Activated CD8-positive, alpha-beta T cell treated with anti-CD3 and anti-CD28 coated beads, Interleukin-2, amount 10 ng/mL, durations not matched to agents 7 days and 5 days (primary cell): Measurements from ENCODE around the gene SPSB4. TPM values are rescaled to one million over a fixed set of nuclear protein-coding genes. Genes with fewer than 3 reads are reported as not detected.

Experiments
- ATAC-seq: fragments of 150-1000 bp; cut with Tn5 transposase; one replicate; pipeline ENCODE4 v1.10.0; 2021; ENCODE audit warnings: moderate library complexity
- CTCF ChIA-PET: fragments of 350-600 bp; sonication (Branson Sonifier 250); formaldehyde crosslinking; loops from one replicate; lab custom pipeline; 2021; ENCODE audit warnings: antibody characterized with exemption; lab: Charles Lee
- POLR2A ChIA-PET: fragments of 350-600 bp; sonication (Branson Sonifier 250); formaldehyde crosslinking; loops from one replicate; lab custom pipeline; 2021; ENCODE audit warnings: antibody characterized with exemption; lab: Charles Lee
- DNase-seq: peaks from one replicate; pipeline ENCODE4 v3.0.0-alpha.2; 2020
- H3K27ac Mint-ChIP-seq: one replicate; pipeline ENCODE4 v1.8.0; 2021; ENCODE audit warnings: mild to moderate bottlenecking, mixed read lengths
- H3K27me3 Mint-ChIP-seq: one replicate; pipeline ENCODE4 v1.8.0; 2021; ENCODE audit warnings: low read depth, mixed read lengths
- H3K36me3 Mint-ChIP-seq: one replicate; pipeline ENCODE4 v1.8.0; 2021; ENCODE audit warnings: low read depth, mixed read lengths
- H3K4me1 Mint-ChIP-seq: one replicate; pipeline ENCODE4 v1.8.0; 2021; ENCODE audit warnings: low read depth, mixed read lengths
- H3K4me3 Mint-ChIP-seq: one replicate; pipeline ENCODE4 v1.8.0; 2021; ENCODE audit warnings: mild to moderate bottlenecking, mixed read lengths
- H3K9me3 Mint-ChIP-seq: one replicate; pipeline ENCODE4 v1.8.0; 2022; ENCODE audit warnings: mixed read lengths; ENCODE audit not compliant: insufficient read depth
- total RNA-seq, 2 experiments: library from RNA; stranded (reverse); gene quantifications; one replicate each; pipeline ENCODE4 v1.2.3, GENCODE V29; 2021

SPSB4 gene
- total RNA-seq, 2 experiments from 2014 or later: not detected

- ChIA-PET POLR2A (interaction anchor here (0.6 kb wide), 1 partner anchor 129 kb away, joined by 3 read pairs; no protein-coding TSS in a partner anchor), CTCF (interaction anchor here (0.7 kb wide), 1 partner anchor 112 kb away, joined by 3 read pairs; no protein-coding TSS in a partner anchor)
These were observed 75.7 kb downstream of the SPSB4 start for GRCh38 chr3:141126661-141127343.

DNA sequence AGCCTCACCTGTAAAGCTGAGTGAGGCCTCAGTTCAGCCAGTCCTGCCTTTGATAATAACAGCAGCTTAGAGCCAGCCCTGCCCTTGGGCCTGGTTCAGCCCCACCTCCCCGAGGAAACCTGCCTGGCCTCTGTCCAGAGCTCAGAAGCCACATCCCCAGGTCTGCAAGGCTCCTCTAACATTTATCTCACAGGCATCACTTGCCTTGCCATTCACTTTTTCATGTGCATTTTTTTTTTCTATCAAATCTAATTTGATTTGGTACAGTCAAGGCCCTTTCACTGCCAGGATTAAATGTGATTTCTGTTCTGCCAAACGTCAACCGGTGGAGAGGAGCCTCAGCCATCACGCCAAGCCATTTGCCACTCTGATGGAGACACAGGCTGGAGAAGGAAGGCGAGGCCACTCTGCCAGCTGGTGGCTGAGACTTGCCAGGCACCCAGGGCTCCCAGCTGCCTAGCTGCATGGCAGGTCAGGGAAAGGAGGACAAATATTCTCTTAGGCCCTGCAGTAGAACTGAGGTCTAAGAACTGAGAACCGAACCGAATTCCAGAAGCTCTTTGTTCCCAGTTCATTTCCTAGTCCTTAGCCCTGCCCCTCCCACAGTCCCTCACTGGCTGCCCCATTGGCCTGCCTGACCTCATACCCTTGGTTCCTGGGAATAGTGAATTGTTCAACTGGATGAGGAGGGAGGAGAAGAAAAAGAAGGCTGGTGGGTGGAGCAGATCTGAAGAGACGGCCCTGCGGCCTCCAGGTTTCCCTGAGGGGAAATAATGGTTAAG lies 76.4 kb downstream of the SPSB4 start:
- Mint-ChIP-seq H3K27me3 (peaks cover 5% of the 10 kb centered on the region), H3K9me3 (no peaks in the 10 kb centered on the region), H3K4me3 (no peak overlapping the region), H3K27ac (no peak overlapping the region), H3K36me3 (no peaks in the 10 kb centered on the region), H3K4me1 (no peaks in the 10 kb centered on the region)
- CTCF ChIA-PET: interaction anchor here (0.7 kb wide), 1 partner anchor 113 kb away, joined by 3 read pairs; no protein-coding TSS in a partner anchor
- no peak for DNase-seq
- no peak for ATAC-seq
- POLR2A ChIA-PET: no interaction called here

More at GRCh38 chr3:141126661-141127343, 75.7 kb downstream of the SPSB4 start:
- Mint-ChIP-seq H3K4me3 (no peak overlapping the region), H3K36me3 (no peaks in the 10 kb centered on the region), H3K27me3 (peaks cover 7% of the 10 kb centered on the region), H3K9me3 (no peaks in the 10 kb centered on the region), H3K27ac (no peak overlapping the region), H3K4me1 (no peaks in the 10 kb centered on the region)
- DNase-seq (no peak), ATAC-seq (no peak)

GRCh38 chr3:141128126-141128777 lies 77.1 kb downstream of the SPSB4 start:
- Mint-ChIP-seq H3K9me3 (no peaks in the 10 kb centered on the region), H3K4me1 (no peaks in the 10 kb centered on the region), H3K27me3 (peaks cover 9% of the 10 kb centered on the region), H3K36me3 (no peaks in the 10 kb centered on the region), H3K27ac (no peak overlapping the region), H3K4me3 (no peak overlapping the region)
- ATAC-seq (no peak), DNase-seq (no peak)
- CTCF ChIA-PET: interaction anchor here (0.9 kb wide), 1 partner anchor 12 kb away, joined by 3 read pairs; no protein-coding TSS in a partner anchor
- POLR2A ChIA-PET: no interaction called here

- no peaks in the 10 kb centered on the region for H3K4me1 Mint-ChIP-seq
- H3K9me3 Mint-ChIP-seq: no peaks in the 10 kb centered on the region
- CTCF ChIA-PET: interaction anchor here (0.9 kb wide), 1 partner anchor 13 kb away, joined by 3 read pairs; no protein-coding TSS in a partner anchor
- peaks cover 13% of the 10 kb centered on the region for H3K27me3 Mint-ChIP-seq
- no peak overlapping the region for H3K4me3 Mint-ChIP-seq
- POLR2A ChIA-PET: no interaction called here
- no peak for DNase-seq
- no peak overlapping the region for H3K27ac Mint-ChIP-seq
- ATAC-seq: no peak
- no peaks in the 10 kb centered on the region for H3K36me3 Mint-ChIP-seq
These were observed 77.9 kb downstream of the SPSB4 start for GRCh38 chr3:141129049-141129448.

- ATAC-seq (no peak), DNase-seq (no peak)
- H3K27me3 Mint-ChIP-seq: peaks cover 11% of the 10 kb centered on the region
- no peaks in the 10 kb centered on the region for H3K36me3 Mint-ChIP-seq
- no peaks in the 10 kb centered on the region for H3K4me1 Mint-ChIP-seq
- ChIA-PET CTCF (no interaction called here), POLR2A (no interaction called here)
- H3K9me3 Mint-ChIP-seq: no peaks in the 10 kb centered on the region
- no peak overlapping the region for H3K4me3 Mint-ChIP-seq
- no peak overlapping the region for H3K27ac Mint-ChIP-seq
These were observed 78.4 kb downstream of the SPSB4 start for GRCh38 chr3:141129541-141130011.

GRCh38 chr3:141143517-141143916 lies 92.4 kb downstream of the SPSB4 start:
- Mint-ChIP-seq H3K4me3 (no peak overlapping the region), H3K27me3 (peaks cover 5% of the 10 kb centered on the region), H3K36me3 (no peaks in the 10 kb centered on the region), H3K27ac (no peak overlapping the region), H3K4me1 (no peaks in the 10 kb centered on the region), H3K9me3 (no peaks in the 10 kb centered on the region)
- ATAC-seq (no peak), DNase-seq (no peak)
- ChIA-PET CTCF (no interaction called here), POLR2A (no interaction called here)

DNA sequence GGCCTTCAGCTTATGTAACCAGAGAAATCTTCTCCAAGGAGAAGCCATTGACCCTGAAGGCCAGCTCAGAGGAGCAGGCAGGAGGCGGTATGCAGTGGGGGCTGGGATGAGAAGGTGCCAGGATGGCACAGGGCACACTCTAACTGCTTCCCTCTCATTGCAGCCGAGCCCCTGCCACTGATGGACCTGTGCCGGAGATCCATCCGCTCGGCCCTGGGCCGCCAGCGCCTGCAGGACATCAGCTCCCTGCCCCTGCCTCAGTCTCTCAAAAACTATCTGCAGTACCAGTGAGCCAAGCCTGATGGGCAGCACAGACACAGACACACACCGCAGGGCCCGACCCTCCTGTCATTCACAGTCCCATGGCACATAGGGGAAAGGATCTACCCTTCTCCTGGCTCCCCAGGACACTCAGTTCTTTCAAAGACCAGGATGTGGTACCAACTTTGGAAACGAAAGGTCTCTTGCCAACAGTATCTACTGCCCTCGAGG lies 95.9 kb downstream of the SPSB4 start:
- CTCF ChIA-PET: no interaction called here
- ATAC-seq: no peak
- Mint-ChIP-seq H3K27me3 (peaks cover 4% of the 10 kb centered on the region), H3K36me3 (no peaks in the 10 kb centered on the region), H3K27ac (no peak overlapping the region), H3K4me3 (no peak overlapping the region), H3K4me1 (peaks cover 15% of the 10 kb centered on the region), H3K9me3 (no peaks in the 10 kb centered on the region)
- no peak for DNase-seq
- POLR2A ChIA-PET: no interaction called here

DNA sequence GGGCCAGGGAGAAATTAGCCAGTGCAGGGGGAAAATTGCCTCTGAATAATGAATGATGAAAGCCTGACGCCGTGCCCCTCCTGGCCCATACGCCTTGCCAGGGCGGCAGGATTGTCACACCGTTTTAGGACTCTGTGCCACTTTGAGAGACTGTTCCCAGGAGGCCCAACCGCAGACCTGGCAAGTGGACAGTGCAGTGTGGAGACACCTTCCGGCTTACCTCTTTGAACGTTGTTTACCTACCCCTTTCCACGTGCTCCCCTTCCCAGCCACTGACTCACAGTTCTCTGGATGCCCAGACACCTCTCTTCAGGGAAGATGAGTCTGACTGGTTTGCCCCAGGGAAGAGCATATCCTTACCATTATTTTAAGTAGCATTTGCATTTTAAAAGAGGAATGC lies 96.5 kb downstream of the SPSB4 start:
- no peak for DNase-seq
- no peaks in the 10 kb centered on the region for H3K9me3 Mint-ChIP-seq
- no peak overlapping the region for H3K4me3 Mint-ChIP-seq
- no peak overlapping the region for H3K27ac Mint-ChIP-seq
- H3K27me3 Mint-ChIP-seq: peaks cover 4% of the 10 kb centered on the region
- H3K4me1 Mint-ChIP-seq: peaks cover 15% of the 10 kb centered on the region
- H3K36me3 Mint-ChIP-seq: no peaks in the 10 kb centered on the region
- ATAC-seq: no peak
- CTCF ChIA-PET: no interaction called here
- POLR2A ChIA-PET: no interaction called here

GRCh38 chr3:141148169-141148568 lies 97.0 kb downstream of the SPSB4 start:
- DNase-seq: no peak
- no peaks in the 10 kb centered on the region for H3K9me3 Mint-ChIP-seq
- H3K27ac Mint-ChIP-seq: no peak overlapping the region
- POLR2A ChIA-PET: no interaction called here
- H3K4me3 Mint-ChIP-seq: no peak overlapping the region
- no peaks in the 10 kb centered on the region for H3K36me3 Mint-ChIP-seq
- H3K4me1 Mint-ChIP-seq: peaks cover 15% of the 10 kb centered on the region
- peaks cover 4% of the 10 kb centered on the region for H3K27me3 Mint-ChIP-seq
- no peak for ATAC-seq
- CTCF ChIA-PET: interaction anchor here (0.7 to 1.2 kb wide), 2 partner anchors 44 to 148 kb away, joined by 3 read pairs; no protein-coding TSS in a partner anchor

- H3K4me1 Mint-ChIP-seq: peaks cover 15% of the 10 kb centered on the region
- CTCF ChIA-PET: interaction anchor here (0.7 to 1.3 kb wide), 4 partner anchors 43 to 149 kb away, joined by 3 to 4 read pairs (median 3); no protein-coding TSS in a partner anchor
- no peaks in the 10 kb centered on the region for H3K36me3 Mint-ChIP-seq
- no peak for ATAC-seq
- peak overlapping the region; percentile 26 for H3K27ac Mint-ChIP-seq
- H3K27me3 Mint-ChIP-seq: peaks cover 4% of the 10 kb centered on the region
- no peaks in the 10 kb centered on the region for H3K9me3 Mint-ChIP-seq
- POLR2A ChIA-PET: no interaction called here
- no peak overlapping the region for H3K4me3 Mint-ChIP-seq
- DNase-seq: no peak
These were observed 97.6 kb downstream of the SPSB4 start for GRCh38 chr3:141148770-141149169.

DNA sequence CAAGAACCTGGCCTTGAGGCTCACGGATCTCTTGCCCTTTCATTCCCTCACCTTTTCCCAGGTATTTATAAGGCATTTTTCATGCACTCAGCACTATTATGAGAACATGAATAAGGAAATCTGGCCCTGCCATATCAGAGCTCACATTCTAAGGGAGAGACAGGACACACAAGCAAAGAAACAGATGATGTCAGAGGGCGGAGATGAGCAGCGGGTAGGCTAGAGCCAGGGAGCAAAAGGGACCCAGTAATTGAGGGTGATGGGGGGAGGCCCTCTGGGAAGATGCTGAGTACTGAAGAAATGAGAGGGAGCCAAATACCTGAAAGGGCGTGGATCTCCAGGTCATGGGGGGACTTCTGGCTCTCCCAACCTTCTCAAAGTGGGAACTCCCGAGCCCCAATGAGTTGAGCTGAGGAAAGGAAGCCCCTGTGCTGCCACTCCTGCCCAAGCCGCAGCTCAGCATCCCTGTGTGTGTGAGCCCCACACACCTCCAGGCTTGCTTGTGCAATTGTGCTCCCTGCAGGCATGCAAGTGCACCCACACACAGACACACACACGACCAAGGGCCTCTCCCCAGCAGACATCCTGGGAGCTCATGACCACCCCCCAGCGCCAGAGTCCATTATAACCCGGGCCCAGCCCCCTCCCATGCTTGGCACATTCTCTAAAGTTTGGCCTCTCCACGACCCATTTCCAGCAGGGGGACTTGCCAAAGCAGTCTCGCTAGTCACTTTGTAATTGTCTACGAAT lies 99.1 kb downstream of the SPSB4 start:
- ATAC-seq (no peak), DNase-seq (no peak)
- no peaks in the 10 kb centered on the region for H3K9me3 Mint-ChIP-seq
- H3K36me3 Mint-ChIP-seq: no peaks in the 10 kb centered on the region
- ChIA-PET CTCF (interaction anchor here (1.2 to 1.4 kb wide), 3 partner anchors 100 to 150 kb away, joined by 3 to 4 read pairs (median 4); no protein-coding TSS in a partner anchor), POLR2A (no interaction called here)
- peaks cover 2% of the 10 kb centered on the region for H3K27me3 Mint-ChIP-seq
- H3K4me1 Mint-ChIP-seq: peaks cover 15% of the 10 kb centered on the region
- H3K27ac Mint-ChIP-seq: no peak overlapping the region
- H3K4me3 Mint-ChIP-seq: no peak overlapping the region
